Fibroblast of lung (primary cell): ENCODE results near the gene IGFBP5. TPM values are rescaled to one million over a fixed set of nuclear protein-coding genes. Genes with fewer than 3 reads are reported as not detected.

Experiments
- DNase-seq, 2 donors: peaks; one replicate each; pipeline versions ENCODE4 v3.0.0 to v3.0.0-alpha.2; 2010; ENCODE audit warnings: low read depth in 2 of 2
- H2AFZ ChIP-seq: 2 replicates; pipeline ENCODE4 v1.5.1; 2012; ENCODE audit warnings: low read length, control low read depth, inconsistent platforms
- H3K27ac ChIP-seq: 2 replicates; pipeline ENCODE4 v1.5.1; 2011; ENCODE audit warnings: low read length, control low read depth; ENCODE audit not compliant: insufficient read depth
- H3K27me3 ChIP-seq: 2 replicates; pipeline ENCODE4 v1.5.1; 2011; ENCODE audit warnings: mild to moderate bottlenecking, low read length; ENCODE audit not compliant: control insufficient read depth, insufficient read depth
- H3K36me3 ChIP-seq: 2 replicates; pipeline ENCODE4 v1.5.1; 2011; ENCODE audit warnings: low read length; ENCODE audit not compliant: control insufficient read depth, insufficient read depth
- H3K4me1 ChIP-seq: 2 replicates; pipeline ENCODE4 v1.5.1; 2011; ENCODE audit warnings: low read length; ENCODE audit not compliant: control insufficient read depth, insufficient read depth; ENCODE audit errors: extremely low read depth
- H3K4me2 ChIP-seq: 2 replicates; pipeline ENCODE4 v1.5.1; 2011; ENCODE audit warnings: low read length, control low read depth; ENCODE audit not compliant: insufficient read depth; ENCODE audit errors: extremely low read depth
- H3K4me3 ChIP-seq, 4 experiments: fragments of 200-600 bp in 1 of 4; sonication (generic) in 1 of 4; replicated peaks in 1 of 4; 2 replicates each; pipeline ENCODE4 v1.5.1; 2011 to 2016; ENCODE audit warnings: low read length in 4 of 4, low read depth in 3 of 4, mild to moderate bottlenecking in 3 of 4, control low read depth in 2 of 4, inconsistent platforms in 1 of 4, mixed read lengths in 1 of 4; ENCODE audit not compliant: insufficient read depth in 1 of 4; ENCODE audit errors: control extremely low read depth in 1 of 4
- H3K79me2 ChIP-seq: 2 replicates; pipeline ENCODE4 v1.5.1; 2012; ENCODE audit warnings: mild to moderate bottlenecking, low read length, inconsistent platforms; ENCODE audit not compliant: control insufficient read depth, insufficient read depth
- H3K9ac ChIP-seq: 2 replicates; pipeline ENCODE4 v1.5.1; 2011; ENCODE audit warnings: mild to moderate bottlenecking, low read length, control low read depth; ENCODE audit not compliant: insufficient read depth
- H3K9me3 ChIP-seq: 2 replicates; pipeline ENCODE4 v1.5.1; 2012; ENCODE audit warnings: low read depth, low read length; ENCODE audit not compliant: control insufficient read depth, insufficient read depth
- H4K20me1 ChIP-seq: 2 replicates; pipeline ENCODE4 v1.5.1; 2011; ENCODE audit warnings: low read length; ENCODE audit not compliant: control insufficient read depth, insufficient read depth; ENCODE audit errors: extremely low read depth
- EZH2 ChIP-seq: IDR thresholded peaks from 2 replicates; pipeline ENCODE4 v1.5.1; 2012; ENCODE audit warnings: low read length, control low read depth, mild to moderate bottlenecking; ENCODE audit errors: missing control alignments
- polyA plus RNA-seq, 2 donors: library from polyadenylated mRNA; depleted of rRNA in 1 of 2; stranded (reverse) in 1 of 2; unstranded in 1 of 2; fragments of >200 nt; gene quantifications; 2 replicates each; pipeline ENCODE4 v1.2.1, GENCODE V29; 2011 to 2012; ENCODE audit warnings: missing spikeins in 1 of 2
- total RNA-seq: library from RNA; depleted of rRNA; stranded (reverse); fragments of >200 nt; gene quantifications from 2 replicates; pipeline ENCODE4 v1.2.1, GENCODE V29; 2014
- TF ChIP-seq, protein P1 (sequence below), 2 donors: IDR thresholded peaks in 1 of 2; conservative IDR thresholded peaks in 1 of 2; 1 replicate in 1 of 2; 2 replicates in 1 of 2; pipeline ENCODE4 v1.5.1; 2011 to 2012; ENCODE audit warnings: low read length in 2 of 2, control low read depth in 1 of 2, inconsistent platforms in 1 of 2, low read depth in 1 of 2, mild to moderate bottlenecking in 1 of 2

The IGFBP5 gene
- total and polyA plus RNA-seq, 2 donors (not counting 1 experiment from before 2014, with no cell fraction given), result 1,100 to 2,607 TPM

DNA sequence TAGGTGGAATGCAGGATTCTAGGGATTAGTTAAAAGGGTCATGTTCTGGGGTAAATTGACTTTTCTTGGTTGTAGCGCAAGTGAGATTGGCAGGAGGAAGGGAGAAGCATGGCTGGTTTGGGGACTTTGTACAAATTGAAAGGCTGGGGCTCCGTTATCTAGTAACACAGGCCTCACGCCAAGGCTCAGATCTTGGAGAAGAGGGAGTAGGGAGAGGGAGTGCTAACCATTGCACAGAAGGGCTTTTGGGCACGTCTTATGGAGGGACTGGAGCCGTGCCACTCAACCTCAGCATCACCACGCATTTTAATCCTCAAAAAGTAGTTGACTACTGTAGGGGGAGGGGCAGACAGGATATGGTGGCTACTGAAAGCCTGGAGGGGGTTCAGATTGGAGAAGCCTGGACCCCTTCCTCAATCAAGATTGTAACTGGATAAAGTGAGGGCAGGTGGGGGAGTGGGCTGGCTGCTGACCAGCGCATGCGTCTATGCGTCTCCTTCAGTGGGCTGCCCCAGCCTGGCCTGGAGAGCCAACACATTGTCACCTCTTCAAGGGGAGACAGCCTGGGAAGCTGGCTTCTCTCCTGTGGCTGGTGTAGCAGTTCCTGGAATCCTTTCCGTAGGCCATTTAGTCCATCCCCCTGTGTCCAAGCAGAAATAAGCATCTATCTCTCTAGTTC, 14.3 kb downstream of the IGFBP5 start:
- Histone ChIP-seq H3K9me3 (no peaks in the 10 kb centered on the region), H3K36me3 (peaks cover 26% of the 10 kb centered on the region), H3K27me3 (no peaks in the 10 kb centered on the region), H3K27ac (no peak overlapping the region), H3K4me3 (no peak overlapping the region), H2AFZ (no peak overlapping the region), H3K9ac (no peak overlapping the region), H4K20me1 (no peaks in the 10 kb centered on the region), H3K4me1 (peaks cover 41% of the 10 kb centered on the region), H3K4me2 (no peak overlapping the region), H3K79me2 (peaks cover 8% of the 10 kb centered on the region)
- TF ChIP-seq EZH2, result no peak
- TF ChIP-seq, protein P1, sequence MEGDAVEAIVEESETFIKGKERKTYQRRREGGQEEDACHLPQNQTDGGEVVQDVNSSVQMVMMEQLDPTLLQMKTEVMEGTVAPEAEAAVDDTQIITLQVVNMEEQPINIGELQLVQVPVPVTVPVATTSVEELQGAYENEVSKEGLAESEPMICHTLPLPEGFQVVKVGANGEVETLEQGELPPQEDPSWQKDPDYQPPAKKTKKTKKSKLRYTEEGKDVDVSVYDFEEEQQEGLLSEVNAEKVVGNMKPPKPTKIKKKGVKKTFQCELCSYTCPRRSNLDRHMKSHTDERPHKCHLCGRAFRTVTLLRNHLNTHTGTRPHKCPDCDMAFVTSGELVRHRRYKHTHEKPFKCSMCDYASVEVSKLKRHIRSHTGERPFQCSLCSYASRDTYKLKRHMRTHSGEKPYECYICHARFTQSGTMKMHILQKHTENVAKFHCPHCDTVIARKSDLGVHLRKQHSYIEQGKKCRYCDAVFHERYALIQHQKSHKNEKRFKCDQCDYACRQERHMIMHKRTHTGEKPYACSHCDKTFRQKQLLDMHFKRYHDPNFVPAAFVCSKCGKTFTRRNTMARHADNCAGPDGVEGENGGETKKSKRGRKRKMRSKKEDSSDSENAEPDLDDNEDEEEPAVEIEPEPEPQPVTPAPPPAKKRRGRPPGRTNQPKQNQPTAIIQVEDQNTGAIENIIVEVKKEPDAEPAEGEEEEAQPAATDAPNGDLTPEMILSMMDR (conservative IDR thresholded peaks at IDR 0.05 in 1 of 2, IDR thresholded peaks at IDR 0.05 in 1 of 2; ENCODE audit: low read depth in 1 of 2, low read length in 2 of 2), result no peak
- no peak for DNase-seq

DNA sequence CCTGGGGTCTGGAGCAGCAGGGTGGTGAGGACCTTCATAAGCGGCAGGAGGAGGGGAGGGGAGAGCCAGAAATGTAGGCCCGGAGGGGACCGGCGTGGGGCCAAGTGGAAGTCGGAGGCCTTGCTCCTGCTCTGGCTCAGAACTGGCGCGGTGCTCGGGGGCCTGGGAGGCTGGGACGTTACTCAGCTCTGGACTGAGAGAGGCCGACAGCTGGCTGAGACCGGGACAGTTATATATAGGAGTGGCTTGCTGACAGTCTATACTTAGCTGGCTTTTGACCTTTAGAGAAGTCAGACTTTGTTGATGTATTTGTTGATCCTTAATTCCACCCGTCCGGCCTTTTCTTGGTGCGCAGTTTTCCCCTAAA, 15.7 kb downstream of the IGFBP5 start:
- peaks cover 31% of the 10 kb centered on the region for H3K36me3 ChIP-seq
- no peaks in the 10 kb centered on the region for H3K9me3 ChIP-seq
- TF ChIP-seq EZH2, result no peak
- TF ChIP-seq, protein P1 (conservative IDR thresholded peaks at IDR 0.05 in 1 of 2, IDR thresholded peaks at IDR 0.05 in 1 of 2; ENCODE audit: low read depth in 1 of 2, low read length in 2 of 2), result no peak
- H3K79me2 ChIP-seq, result peaks cover 5% of the 10 kb centered on the region
- H3K9ac ChIP-seq, result no peak overlapping the region
- H4K20me1 ChIP-seq, result no peaks in the 10 kb centered on the region
- no peak for DNase-seq
- H3K4me3 ChIP-seq, result no peak overlapping the region
- no peaks in the 10 kb centered on the region for H3K27me3 ChIP-seq
- peak overlapping the region; percentile 59 for H3K27ac ChIP-seq
- H3K4me1 ChIP-seq, result peaks cover 36% of the 10 kb centered on the region
- H3K4me2 ChIP-seq, result no peak overlapping the region
- H2AFZ ChIP-seq, result no peak overlapping the region

DNA sequence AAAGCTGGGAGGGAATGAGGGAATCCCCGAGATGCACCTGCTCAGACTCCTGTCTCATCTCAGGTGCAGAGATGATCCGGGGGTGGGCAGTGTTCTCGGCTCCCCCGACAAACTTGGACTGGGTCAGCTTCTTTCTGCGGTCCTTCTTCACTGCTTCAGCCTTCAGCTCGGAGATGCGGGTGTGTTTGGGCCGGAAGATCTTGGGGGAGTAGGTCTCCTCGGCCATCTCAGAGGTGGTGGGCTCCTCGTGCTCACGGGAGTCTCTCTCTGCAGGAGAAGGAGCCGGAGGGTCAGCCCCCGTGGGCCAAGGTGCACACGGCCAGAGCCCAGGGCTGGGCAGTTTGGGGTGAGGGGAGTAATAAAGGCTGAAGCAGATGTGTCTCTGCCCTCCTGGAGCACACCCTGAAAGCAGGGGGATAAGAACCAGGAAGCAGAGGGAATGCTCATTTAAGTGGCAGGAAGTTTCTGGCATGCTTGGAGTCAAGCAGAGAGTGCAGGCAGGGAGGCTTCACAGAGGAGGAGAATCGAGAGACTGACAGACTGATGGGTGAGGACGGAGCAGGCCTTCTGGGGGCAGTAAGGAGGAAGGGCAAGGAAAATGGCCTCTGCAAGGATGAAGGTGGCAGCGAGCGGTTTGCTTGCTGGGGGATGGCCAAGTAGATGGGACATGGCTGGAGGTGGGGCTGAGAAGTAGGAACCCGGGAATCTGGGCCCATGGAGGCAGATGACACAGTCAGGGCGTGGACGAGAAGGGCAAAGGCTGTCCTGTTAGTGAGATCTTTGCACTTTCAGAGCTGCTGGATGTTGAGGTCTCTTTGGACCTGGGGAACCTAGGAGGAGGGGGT, 16.3 kb downstream of the IGFBP5 start:
- Histone ChIP-seq H3K36me3 (peaks cover 36% of the 10 kb centered on the region), H3K79me2 (peaks cover 5% of the 10 kb centered on the region), H3K9me3 (no peaks in the 10 kb centered on the region), H3K9ac (peak overlapping the region; percentile 23), H3K4me2 (no peak overlapping the region), H2AFZ (no peak overlapping the region), H3K27ac (peak overlapping the region; percentile 59), H3K27me3 (no peaks in the 10 kb centered on the region), H3K4me1 (peaks cover 33% of the 10 kb centered on the region), H4K20me1 (no peaks in the 10 kb centered on the region), H3K4me3 (no peak overlapping the region)
- DNase-seq, result no peak
- no peak for TF ChIP-seq EZH2
- TF ChIP-seq, protein P1 (conservative IDR thresholded peaks at IDR 0.05 in 1 of 2, IDR thresholded peaks at IDR 0.05 in 1 of 2; ENCODE audit: low read depth in 1 of 2, low read length in 2 of 2), result no peak
